K562 (cell line): Measurements from ENCODE around the gene NTM. TPM values are rescaled to one million over a fixed set of nuclear protein-coding genes. Genes with fewer than 3 reads are reported as not detected.

ENCODE experiments used
- ATAC-seq: fragments of 200-7000 bp; cut with Tn5 transposase; 3 replicates; pipeline ENCODE4 v1.9.1; 2020; ENCODE audit warnings: moderate library complexity
- BruUV-seq: library from RNA; stranded (reverse); fragments of 400-500 nt; replicated peaks from 2 replicates; lab custom pipeline; 2021; lab: Mats Ljungman, UMichigan
- CTCF ChIA-PET: fragments of 300-600 bp; formaldehyde crosslinking; extraction: SDS; loops from one replicate; lab custom pipeline; 2021; ENCODE audit warnings: low intra/inter-chr PET ratio; lab: Yijun Ruan, JAX
- POLR2A ChIA-PET: fragments of 300-600, 350-650 bp; sonication (Branson Sonifier 250); formaldehyde crosslinking; extraction: SDS; loops from one replicate; lab custom pipeline; 2021; ENCODE audit warnings: antibody characterized with exemption, inconsistent platforms; lab: Yijun Ruan, JAX
- DNase-seq, 4 experiments: peaks; one replicate each; pipeline versions ENCODE4 v3.0.0 to v3.0.0-alpha.2; 2011 to 2018; ENCODE audit warnings: low spot score in 3 of 4, mixed read lengths in 3 of 4; ENCODE audit errors: extremely low read depth in 1 of 4
- FAIRE-seq: peaks from 2 replicates; lab custom pipeline; 2011; peaks lifted over from hg19 to GRCh38; lab: Jason Lieb, UNC
- H2AFZ ChIP-seq: 2 replicates; pipeline ENCODE4 v1.6.0; 2011; ENCODE audit warnings: low read depth, low read length, control low read depth, inconsistent platforms
- H3K27ac ChIP-seq: fragments of 200-600 bp; 3 replicates; pipeline ENCODE4 v1.8.0; 2011; ENCODE audit warnings: low read depth, mild to moderate bottlenecking, control low read depth, inconsistent platforms, low read length, moderate library complexity, mixed read lengths; ENCODE audit errors: extremely low read depth
- H3K27me3 ChIP-seq, 2 experiments: fragments of 300-600 bp in 1 of 2; 2 replicates in 1 of 2; 3 replicates in 1 of 2; pipeline versions ENCODE4 v1.6.0 to v1.8.0; 2011; ENCODE audit warnings: inconsistent platforms in 2 of 2, low read length in 2 of 2, mild to moderate bottlenecking in 1 of 2, mixed read lengths in 1 of 2, moderate library complexity in 1 of 2; ENCODE audit not compliant: control insufficient read depth in 2 of 2, insufficient read depth in 2 of 2
- H3K36me3 ChIP-seq: fragments of 300-600 bp; 3 replicates; pipeline ENCODE4 v1.8.0; 2011; ENCODE audit warnings: mild to moderate bottlenecking, low read length, inconsistent platforms; ENCODE audit not compliant: control insufficient read depth, insufficient read depth
- H3K4me1 ChIP-seq, 2 experiments: fragments of 200-600 bp in 1 of 2; replicated peaks in 1 of 2; 2 replicates in 1 of 2; 3 replicates in 1 of 2; pipeline versions ENCODE4 v1.5.1 to v1.8.0; 2011; ENCODE audit warnings: inconsistent platforms in 2 of 2, low read length in 2 of 2, mild to moderate bottlenecking in 1 of 2, mixed read lengths in 1 of 2, moderate library complexity in 1 of 2; ENCODE audit not compliant: control insufficient read depth in 2 of 2, insufficient read depth in 2 of 2
- H3K4me2 ChIP-seq: 2 replicates; pipeline ENCODE4 v1.6.1; 2011; ENCODE audit warnings: low read length, control low read depth, inconsistent platforms, mixed read lengths; ENCODE audit not compliant: insufficient read depth
- H3K4me3 ChIP-seq: fragments of 200-600 bp; sonication (generic), shearing (Covaris generic); 2 replicates; pipeline ENCODE4 v1.5.1; 2016; ENCODE audit warnings: control low read depth, inconsistent platforms
- H3K79me2 ChIP-seq: fragments of 200-600 bp; 3 replicates; pipeline ENCODE4 v1.8.0; 2011; ENCODE audit warnings: low read length, inconsistent platforms; ENCODE audit not compliant: control insufficient read depth, insufficient read depth
- H3K9ac ChIP-seq, 2 experiments: 2 replicates each; pipeline versions ENCODE4 v1.6.0 to v1.6.1; 2011; ENCODE audit warnings: low read depth in 2 of 2, low read length in 2 of 2, control low read depth in 1 of 2, inconsistent platforms in 1 of 2, mild to moderate bottlenecking in 1 of 2, mixed read lengths in 1 of 2; ENCODE audit not compliant: insufficient read depth in 1 of 2
- H3K9me1 ChIP-seq: one replicate; pipeline ENCODE4 v1.6.0; 2011; ENCODE audit warnings: inconsistent platforms, mild to moderate bottlenecking, low read length, moderate library complexity; ENCODE audit not compliant: control insufficient read depth, insufficient read depth
- H3K9me3 ChIP-seq: replicated peaks from 2 replicates; pipeline ENCODE4 v1.5.1; 2011; ENCODE audit warnings: low read depth, low read length, inconsistent platforms; ENCODE audit not compliant: control insufficient read depth, insufficient read depth
- H4K20me1 ChIP-seq: replicated peaks from 2 replicates; pipeline ENCODE4 v1.6.1; 2011; ENCODE audit warnings: low read length, inconsistent platforms, mixed read lengths; ENCODE audit not compliant: control insufficient read depth, insufficient read depth
- BACH1 ChIP-seq: fragments of 200-800 bp; sonication (Bioruptor generic); IDR thresholded peaks from 2 replicates; pipeline ENCODE4 v1.6.1; 2016; ENCODE audit warnings: missing genetic modification characterization, missing compliant biosample characterization
- BHLHE40 ChIP-seq: IDR thresholded peaks from 2 replicates; pipeline ENCODE4 v1.6.1; 2011; ENCODE audit warnings: low read length, improper control_type of control experiment
- CHCHD3 ChIP-seq: fragments of 250-450 bp; sonication (Bioruptor Pico); IDR thresholded peaks from 2 replicates; pipeline ENCODE4 v2.1.2; 2022; ENCODE audit warnings: mild to moderate bottlenecking
- E2F3 ChIP-seq: fragments of 250-450 bp; sonication (Bioruptor Pico); IDR thresholded peaks from 2 replicates; pipeline ENCODE4 v1.4.0; 2020; ENCODE audit warnings: mild to moderate bottlenecking
- FOXP1 ChIP-seq: sonication (generic); formaldehyde crosslinking; IDR thresholded peaks from 2 replicates; pipeline ENCODE4 v1.8.0; 2022; ENCODE audit warnings: mild to moderate bottlenecking, missing genetic modification reagents
- NFE2L1 ChIP-seq: fragments of 450-650 bp; IDR thresholded peaks from 2 replicates; pipeline ENCODE4 v1.6.1; 2016; ENCODE audit warnings: missing genetic modification characterization, low read depth, mild to moderate bottlenecking, missing compliant biosample characterization, moderate library complexity, borderline replicate concordance
- NUFIP1 ChIP-seq: fragments of 450-650 bp; IDR thresholded peaks from 2 replicates; pipeline ENCODE4 v1.6.1; 2018; ENCODE audit not compliant: partially characterized antibody
- PTRF ChIP-seq: fragments of 450-650 bp; IDR thresholded peaks from 2 replicates; pipeline ENCODE4 v1.6.1; 2016; ENCODE audit warnings: mild to moderate bottlenecking, missing genetic modification characterization, missing compliant biosample characterization
- SIX5 ChIP-seq, 2 experiments: IDR thresholded peaks; 2 replicates each; pipeline ENCODE4 v1.6.1; 2011; ENCODE audit warnings: low read length in 2 of 2, borderline replicate concordance in 1 of 2, low read depth in 1 of 2, mild to moderate bottlenecking in 1 of 2, moderate library complexity in 1 of 2; ENCODE audit not compliant: insufficient read depth in 1 of 2
- TAF15 ChIP-seq: fragments of 200-400 bp; formaldehyde crosslinking; IDR thresholded peaks from 2 replicates; pipeline ENCODE4 v1.6.1; 2017; ENCODE audit warnings: mild to moderate bottlenecking, low read depth, low read length, moderate library complexity
- TARDBP ChIP-seq: fragments of 450-650 bp; IDR thresholded peaks from 2 replicates; pipeline ENCODE4 v1.6.1; 2016
- THRB ChIP-seq: fragments of 450-650 bp; formaldehyde crosslinking; conservative IDR thresholded peaks from 2 replicates; pipeline ENCODE4 v1.4.0; 2022; ENCODE audit warnings: mild to moderate bottlenecking, missing genetic modification characterization
- U2AF1 ChIP-seq: fragments of 200-400 bp; formaldehyde crosslinking; optimal IDR thresholded peaks from 2 replicates; pipeline ENCODE3; 2017; ENCODE audit warnings: mild to moderate bottlenecking, low read depth, low read length, moderate library complexity
- ZNF212 ChIP-seq: fragments of 450-650 bp; formaldehyde crosslinking; IDR thresholded peaks from 2 replicates; pipeline ENCODE4 v1.4.0; 2020; ENCODE audit warnings: mild to moderate bottlenecking
- ZNF263 ChIP-seq: sonication (generic); formaldehyde crosslinking; IDR thresholded peaks from 2 replicates; pipeline ENCODE4 v1.8.0; 2022; ENCODE audit warnings: mild to moderate bottlenecking, missing genetic modification reagents, borderline replicate concordance
- ZNF507 ChIP-seq: conservative IDR thresholded peaks from 2 replicates; pipeline ENCODE4 v1.6.1; 2017; ENCODE audit warnings: missing genetic modification characterization, missing compliant biosample characterization
- ZNF609 ChIP-seq: sonication (generic); formaldehyde crosslinking; IDR thresholded peaks from 2 replicates; pipeline ENCODE4 v1.8.1; 2023; ENCODE audit warnings: missing genetic modification reagents, mild to moderate bottlenecking, borderline replicate concordance
- ZNF785 ChIP-seq: fragments of 250-450 bp; sonication (Bioruptor Pico); IDR thresholded peaks from 2 replicates; pipeline ENCODE4 v1.4.0; 2020; ENCODE audit warnings: mild to moderate bottlenecking
- WGBS: fragments of 100-300 bp; shearing (Covaris generic); methylation state at CpG from one replicate; pipeline ENCODE4 v1.1.6; 2016; ENCODE audit warnings: low coverage, mixed read lengths; ENCODE audit not compliant: insufficient coverage; ENCODE audit errors: missing lambda C conversion rate; 5-methylcytosine and 5-hydroxymethylcytosine counted together
- in situ Hi-C: fragments of 300-500 bp; cut with MboI; formaldehyde crosslinking; loops from 4 replicates; pipeline ENCODE4 v1.15.0; 2018; ENCODE audit warnings: inconsistent platforms, mixed read lengths
- intact Hi-C: fragments of 100-400 bp; cut with micrococcal nuclease; formaldehyde crosslinking; loops from 2 replicates; pipeline ENCODE4 v1.14.2; 2022
- polyA plus RNA-seq, 8 experiments: library from polyadenylated mRNA; depleted of rRNA in 4 of 8; stranded (reverse) in 5 of 8; unstranded in 3 of 8; fragments of >200 nt; fragmentation: Nextera tagmentation in 2 of 8; fragmentation: Illumina TruSeq in 1 of 8; extraction: Ambion mirVana in 2 of 8; extraction: Trizol in 1 of 8; gene quantifications; 2 replicates each; pipeline versions ENCODE4 v1.2.1 to v1.2.3, GENCODE V29; 2011 to 2014; ENCODE audit warnings: inconsistent platforms in 1 of 8, missing spikeins in 1 of 8
- total RNA-seq, 7 experiments: library from RNA; depleted of rRNA in 6 of 7; stranded (reverse); fragments of >200 nt in 6 of 7; fragmentation: Illumina TruSeq in 2 of 7; extraction: Trizol in 2 of 7; gene quantifications; 2 replicates each; pipeline versions ENCODE4 v1.2.1 to v1.2.3, GENCODE V29; 2011 to 2021; ENCODE audit warnings: low replicate concordance in 1 of 7

The NTM gene
- total and polyA plus RNA-seq, 9 of the 15 experiments (the other 6 are each of a cell fraction or from before 2014, with no cell fraction given): not detected

GRCh38 chr11:131896978-131897615 is 526.7 kb downstream of the NTM start:
- H3K36me3 ChIP-seq: no peaks in the 10 kb centered on the region
- no peak overlapping the region for H3K4me3 ChIP-seq
- POLR2A ChIA-PET: no interaction called here
- intact Hi-C loops (no loop called here), in situ Hi-C loops (no loop called here)
- H4K20me1 ChIP-seq: no peaks in the 10 kb centered on the region
- no peak overlapping the region for H2AFZ ChIP-seq
- H3K4me2 ChIP-seq: no peak overlapping the region
- FAIRE-seq (no peak), DNase-seq (no peak), ATAC-seq (no peak)
- BruUV-seq: no TSS peak
- H3K4me1 ChIP-seq: no peaks in the 10 kb centered on the region
- H3K27ac ChIP-seq: no peak overlapping the region
- no peaks in the 10 kb centered on the region for H3K9me1 ChIP-seq
- H3K27me3 ChIP-seq: no peaks in the 10 kb centered on the region
- H3K9me3 ChIP-seq: no peaks in the 10 kb centered on the region
- WGBS: 4% methylated on average over 8 of the region's 8 CpGs
- CTCF ChIA-PET: no interaction called here
- no peaks in the 10 kb centered on the region for H3K79me2 ChIP-seq
- H3K9ac ChIP-seq: no peak overlapping the region
- TF ChIP-seq ZNF263 (CRISPR knock-in tag): no peak
- no peak for TF ChIP-seq ZNF609 (CRISPR knock-in tag)
- TF ChIP-seq NUFIP1: no peak
- TF ChIP-seq NFE2L1 (tag): no peak
- TF ChIP-seq BACH1 (tag): no peak
- TF ChIP-seq U2AF1: no peak
- no peak for TF ChIP-seq TAF15
- no peak for TF ChIP-seq TARDBP
- no peak for TF ChIP-seq ZNF507 (tag)
- no peak for TF ChIP-seq CHCHD3 (CRISPR knock-in tag)
- TF ChIP-seq BHLHE40: no peak
- no peak for TF ChIP-seq SIX5 (IDR thresholded peaks at IDR 0.05; ENCODE audit: borderline replicate concordance in 1 of 2, insufficient read depth in 1 of 2, low read depth in 1 of 2, low read length in 2 of 2)
- TF ChIP-seq THRB (CRISPR knock-in tag): no peak
- TF ChIP-seq E2F3 (CRISPR knock-in tag): no peak
- no peak for TF ChIP-seq ZNF785 (CRISPR knock-in tag)
- TF ChIP-seq ZNF212 (CRISPR knock-in tag): no peak
- TF ChIP-seq FOXP1 (CRISPR knock-in tag): no peak
- TF ChIP-seq PTRF (tag): no peak
